GM10248 (cell line): ENCODE measurements around the gene SPSB1.

Experiments used
- CTCF ChIA-PET: fragments of 300-600 bp; sonication (Branson Sonifier 250); formaldehyde crosslinking; extraction: SDS; loops from one replicate; lab custom pipeline; 2021; ENCODE audit warnings: antibody characterized with exemption; lab: Yijun Ruan, JAX
- POLR2A ChIA-PET: fragments of 350-650 bp; sonication (Branson Sonifier 250); formaldehyde crosslinking; extraction: SDS; loops from one replicate; lab custom pipeline; 2020; ENCODE audit warnings: antibody characterized with exemption; lab: Yijun Ruan, JAX
- DNase-seq: peaks from one replicate; pipeline ENCODE4 v3.0.0; 2012; ENCODE audit errors: extremely low spot score
- CTCF ChIP-seq: IDR thresholded peaks from 2 replicates; pipeline ENCODE4 v1.5.1; 2012; ENCODE audit warnings: mild to moderate bottlenecking, low read depth; ENCODE audit errors: extremely low read depth, missing control alignments, control extremely low read depth

The SPSB1 gene

GRCh38 chr1:9311029-9311428, 18.3 kb downstream of the SPSB1 start:
- DNase-seq: no peak
- no peak for TF ChIP-seq CTCF
- POLR2A ChIA-PET: interaction anchor here (0.7 kb wide), 1 partner anchor 1124 kb away, joined by 4 read pairs; no protein-coding TSS in a partner anchor
- CTCF ChIA-PET: interaction anchor here (0.8 to 1.5 kb wide), 3 partner anchors 10 to 27 kb away, joined by 3 to 4 read pairs (median 4); no protein-coding TSS in a partner anchor

GRCh38 chr1:9311479-9311878, 18.8 kb downstream of the SPSB1 start:
- ChIA-PET POLR2A (no interaction called here), CTCF (interaction anchor here (1.2 kb wide), 1 partner anchor 145 kb away, joined by 4 read pairs; no protein-coding TSS in a partner anchor)
- no peak for DNase-seq
- TF ChIP-seq CTCF: no peak

GRCh38 chr1:9312168-9312720, 19.6 kb downstream of the SPSB1 start:
- DNase-seq: no peak
- POLR2A ChIA-PET: no interaction called here
- TF ChIP-seq CTCF: no peak
- CTCF ChIA-PET: interaction anchor here (1.2 kb wide), 1 partner anchor 144 kb away, joined by 4 read pairs; no protein-coding TSS in a partner anchor

- ChIA-PET POLR2A (no interaction called here), CTCF (no interaction called here)
- no peak for DNase-seq
- no peak for TF ChIP-seq CTCF
These were observed 20.9 kb downstream of the SPSB1 start for GRCh38 chr1:9313576-9313975.

- ChIA-PET POLR2A (no interaction called here), CTCF (no interaction called here)
- TF ChIP-seq CTCF: no peak
- no peak for DNase-seq
These were observed 21.4 kb downstream of the SPSB1 start for GRCh38 chr1:9314111-9314510.

GRCh38 chr1:9314711-9315379, 22.2 kb downstream of the SPSB1 start:
- TF ChIP-seq CTCF: no peak
- no peak for DNase-seq
- ChIA-PET POLR2A (interaction anchor here (0.6 kb wide), 1 partner anchor 681 kb away, joined by 3 read pairs; no protein-coding TSS in a partner anchor), CTCF (interaction anchor here (0.9 to 1.0 kb wide), 2 partner anchors 140 to 176 kb away, joined by 3 read pairs; no protein-coding TSS in a partner anchor)
